IPS-11a (cell line): Measurements from ENCODE around the gene CYP27C1.
"Not testable (repeated sequence)": the region's sequence is repeated elsewhere in the genome, so short reads cannot be mapped to it uniquely, and the experiment has no call there.

Source experiments
- H3K4me3 ChIP-seq: one replicate; pipeline ENCODE4 v1.5.1; 2013; ENCODE audit warnings: low read depth, low read length, control low read depth

The CYP27C1 gene

GRCh38 chr2:127173057-127173456 is 47.0 kb downstream of the CYP27C1 start:
- H3K4me3 ChIP-seq, result no peak overlapping the region

- H3K4me3 ChIP-seq, result no peak overlapping the region
Observed at GRCh38 chr2:127172306-127172705, 47.8 kb downstream of the CYP27C1 start.

GRCh38 chr2:127170452-127171197 is 49.5 kb downstream of the CYP27C1 start:
- no peak overlapping the region for H3K4me3 ChIP-seq

GRCh38 chr2:127170021-127170420 is 50.1 kb downstream of the CYP27C1 start:
- no peak overlapping the region for H3K4me3 ChIP-seq

- H3K4me3 ChIP-seq, result no peak overlapping the region
Observed at GRCh38 chr2:127169066-127169660, 50.9 kb downstream of the CYP27C1 start.

- no peak overlapping the region for H3K4me3 ChIP-seq
Observed at GRCh38 chr2:127166231-127166860, 53.8 kb downstream of the CYP27C1 start.

- no peak overlapping the region for H3K4me3 ChIP-seq
Observed at GRCh38 chr2:127165539-127165935, 54.6 kb downstream of the CYP27C1 start.

- no peak overlapping the region for H3K4me3 ChIP-seq
Observed at GRCh38 chr2:127164761-127165538, 55.1 kb downstream of the CYP27C1 start.

- H3K4me3 ChIP-seq, result no peak overlapping the region
Observed at GRCh38 chr2:127163921-127164320, 56.2 kb downstream of the CYP27C1 start.

GRCh38 chr2:127163090-127163406 is 57.1 kb downstream of the CYP27C1 start:
- not testable (repeated sequence) for H3K4me3 ChIP-seq

- H3K4me3 ChIP-seq, result no peak overlapping the region
Observed at GRCh38 chr2:127162261-127163089, 57.6 kb downstream of the CYP27C1 start.

- H3K4me3 ChIP-seq, result no peak overlapping the region
Observed at GRCh38 chr2:127161176-127162136, 58.6 kb downstream of the CYP27C1 start.

GRCh38 chr2:127160676-127161075 is 59.4 kb downstream of the CYP27C1 start:
- no peak overlapping the region for H3K4me3 ChIP-seq

GRCh38 chr2:127159543-127159942 is 60.6 kb downstream of the CYP27C1 start:
- H3K4me3 ChIP-seq, result no peak overlapping the region

GRCh38 chr2:127158614-127159290 is 61.3 kb downstream of the CYP27C1 start:
- no peak overlapping the region for H3K4me3 ChIP-seq

GRCh38 chr2:127157651-127158485 is 62.2 kb downstream of the CYP27C1 start:
- no peak overlapping the region for H3K4me3 ChIP-seq

GRCh38 chr2:127157114-127157513 is 63.0 kb downstream of the CYP27C1 start:
- no peak overlapping the region for H3K4me3 ChIP-seq

- no peak overlapping the region for H3K4me3 ChIP-seq
Observed at GRCh38 chr2:127155947-127156346, 64.2 kb downstream of the CYP27C1 start.
